Keratinocyte (primary cell): ENCODE data around the gene AFTPH. TPM values are rescaled to one million over a fixed set of nuclear protein-coding genes. Genes with fewer than 3 reads are reported as not detected.

ENCODE experiments used
- DNase-seq: peaks from one replicate; pipeline ENCODE4 v3.0.0-alpha.2; 2011; ENCODE audit warnings: low read depth, missing footprints, low spot score
- FAIRE-seq: peaks from 2 replicates; lab custom pipeline; 2011; peaks lifted over from hg19 to GRCh38; lab: Jason Lieb, UNC
- H2AFZ ChIP-seq: 2 replicates; pipeline ENCODE4 v1.6.0; 2012; ENCODE audit warnings: low read length, control low read depth, inconsistent platforms; ENCODE audit not compliant: control insufficient read depth
- H3K27ac ChIP-seq: 2 replicates; pipeline ENCODE4 v1.5.1; 2011; ENCODE audit warnings: low read length; ENCODE audit not compliant: control insufficient read depth, insufficient read depth
- H3K27me3 ChIP-seq: 3 replicates; pipeline ENCODE4 v1.6.0; 2011; ENCODE audit warnings: low read length; ENCODE audit not compliant: control insufficient read depth, insufficient read depth; ENCODE audit errors: extremely low read depth
- H3K36me3 ChIP-seq, 2 experiments: 2 replicates in 1 of 2; 3 replicates in 1 of 2; pipeline ENCODE4 v1.5.1; 2011; ENCODE audit warnings: low read length in 2 of 2, mild to moderate bottlenecking in 1 of 2; ENCODE audit not compliant: control insufficient read depth in 2 of 2, insufficient read depth in 2 of 2; ENCODE audit errors: extremely low read depth in 1 of 2
- H3K4me1 ChIP-seq: 3 replicates; pipeline ENCODE4 v1.5.1; 2011; ENCODE audit warnings: low read length; ENCODE audit not compliant: control insufficient read depth, insufficient read depth; ENCODE audit errors: extremely low read depth
- H3K4me2 ChIP-seq: 3 replicates; pipeline ENCODE4 v1.6.0; 2011; ENCODE audit warnings: low read depth, low read length; ENCODE audit not compliant: control insufficient read depth, insufficient read depth; ENCODE audit errors: extremely low read depth
- H3K4me3 ChIP-seq, 3 experiments: fragments of 200-600 bp in 1 of 3; sonication (generic) in 1 of 3; 2 replicates in 2 of 3; 3 replicates in 1 of 3; pipeline ENCODE4 v1.5.1; 2011 to 2016; ENCODE audit warnings: low read length in 3 of 3, mild to moderate bottlenecking in 3 of 3, control low read depth in 2 of 3, inconsistent platforms in 1 of 3, low read depth in 1 of 3, mixed read lengths in 1 of 3, mixed run types in 1 of 3, moderate library complexity in 1 of 3; ENCODE audit not compliant: control insufficient read depth in 2 of 3, insufficient read depth in 2 of 3; ENCODE audit errors: extremely low read depth in 1 of 3
- H3K79me2 ChIP-seq: 2 replicates; pipeline ENCODE4 v1.6.0; 2012; ENCODE audit warnings: low read length; ENCODE audit not compliant: control insufficient read depth, insufficient read depth
- H3K9ac ChIP-seq: 3 replicates; pipeline ENCODE4 v1.6.0; 2011; ENCODE audit warnings: low read length; ENCODE audit not compliant: control insufficient read depth, insufficient read depth; ENCODE audit errors: extremely low read depth
- H3K9me1 ChIP-seq: 3 replicates; pipeline ENCODE4 v1.6.0; 2011; ENCODE audit warnings: low read length; ENCODE audit not compliant: control insufficient read depth, insufficient read depth; ENCODE audit errors: extremely low read depth
- H3K9me3 ChIP-seq: 2 replicates; pipeline ENCODE4 v1.5.1; 2012; ENCODE audit warnings: low read depth, low read length; ENCODE audit not compliant: control insufficient read depth
- H4K20me1 ChIP-seq: 3 replicates; pipeline ENCODE4 v1.6.0; 2011; ENCODE audit warnings: low read length; ENCODE audit not compliant: control insufficient read depth, insufficient read depth; ENCODE audit errors: extremely low read depth
- EZH2 ChIP-seq: IDR thresholded peaks from one replicate; pipeline ENCODE4 v1.6.1; 2012; ENCODE audit warnings: inconsistent platforms, mild to moderate bottlenecking, low read length, moderate library complexity
- dilution Hi-C: fragments of 300-500 bp; cut with MboI; formaldehyde crosslinking; loops from one replicate; pipeline ENCODE4 v1.7.0; 2020; ENCODE audit warnings: low sequenced_read_pairs; ENCODE audit not compliant: extremely low pct_ligation_motif_present
- polyA plus RNA-seq, 5 experiments: library from polyadenylated mRNA; depleted of rRNA in 3 of 5; stranded (reverse) in 3 of 5; stranded (forward) in 1 of 5; unstranded in 1 of 5; fragments of >200 nt; gene quantifications; 1 replicate in 1 of 5; 2 replicates in 3 of 5; 3 replicates in 1 of 5; pipeline versions ENCODE4 v1.2.1 to v1.2.3, GENCODE V29; 2011 to 2012; ENCODE audit warnings: missing spikeins in 2 of 5, low read depth in 1 of 5, low replicate concordance in 1 of 5
- TF ChIP-seq, protein P1 (sequence below), 3 experiments: IDR thresholded peaks in 1 of 3; conservative IDR thresholded peaks in 1 of 3; optimal IDR thresholded peaks in 1 of 3; 2 replicates in 2 of 3; 3 replicates in 1 of 3; pipeline versions ENCODE3 to v1.5.1; 2011; ENCODE audit warnings: low read length in 3 of 3, mild to moderate bottlenecking in 3 of 3, moderate library complexity in 2 of 3, control low read depth in 1 of 3, inconsistent platforms in 1 of 3; ENCODE audit not compliant: insufficient read depth in 2 of 3; ENCODE audit errors: extremely low read depth in 1 of 3

Gene AFTPH
- polyA plus RNA-seq, 1 donor (not counting 4 experiments of a cell fraction or from before 2014, with no cell fraction given), result 28.3 TPM

GRCh38 chr2:64548761-64549160, 24.6 kb downstream of the AFTPH start:
- TF ChIP-seq EZH2, result no peak
- TF ChIP-seq, protein P1, sequence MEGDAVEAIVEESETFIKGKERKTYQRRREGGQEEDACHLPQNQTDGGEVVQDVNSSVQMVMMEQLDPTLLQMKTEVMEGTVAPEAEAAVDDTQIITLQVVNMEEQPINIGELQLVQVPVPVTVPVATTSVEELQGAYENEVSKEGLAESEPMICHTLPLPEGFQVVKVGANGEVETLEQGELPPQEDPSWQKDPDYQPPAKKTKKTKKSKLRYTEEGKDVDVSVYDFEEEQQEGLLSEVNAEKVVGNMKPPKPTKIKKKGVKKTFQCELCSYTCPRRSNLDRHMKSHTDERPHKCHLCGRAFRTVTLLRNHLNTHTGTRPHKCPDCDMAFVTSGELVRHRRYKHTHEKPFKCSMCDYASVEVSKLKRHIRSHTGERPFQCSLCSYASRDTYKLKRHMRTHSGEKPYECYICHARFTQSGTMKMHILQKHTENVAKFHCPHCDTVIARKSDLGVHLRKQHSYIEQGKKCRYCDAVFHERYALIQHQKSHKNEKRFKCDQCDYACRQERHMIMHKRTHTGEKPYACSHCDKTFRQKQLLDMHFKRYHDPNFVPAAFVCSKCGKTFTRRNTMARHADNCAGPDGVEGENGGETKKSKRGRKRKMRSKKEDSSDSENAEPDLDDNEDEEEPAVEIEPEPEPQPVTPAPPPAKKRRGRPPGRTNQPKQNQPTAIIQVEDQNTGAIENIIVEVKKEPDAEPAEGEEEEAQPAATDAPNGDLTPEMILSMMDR (optimal IDR thresholded peaks at IDR 0.05 in 1 of 3, IDR thresholded peaks at IDR 0.05 in 1 of 3, conservative IDR thresholded peaks at IDR 0.05 in 1 of 3; ENCODE audit: extremely low read depth in 1 of 3, insufficient read depth in 2 of 3, low read length in 3 of 3), result no peak
- no peak overlapping the region for H3K9ac ChIP-seq
- no peak overlapping the region for H3K27ac ChIP-seq
- dilution Hi-C loops, result no loop called here
- no peak overlapping the region for H2AFZ ChIP-seq
- H3K36me3 ChIP-seq, result peaks cover 3 to 5% of the 10 kb centered on the region in 2 experiments
- H3K79me2 ChIP-seq, result peaks cover 34% of the 10 kb centered on the region
- no peaks in the 10 kb centered on the region for H3K9me3 ChIP-seq
- no peaks in the 10 kb centered on the region for H3K27me3 ChIP-seq
- no peak overlapping the region for H3K4me3 ChIP-seq
- no peak overlapping the region for H3K4me2 ChIP-seq
- no peaks in the 10 kb centered on the region for H4K20me1 ChIP-seq
- no peaks in the 10 kb centered on the region for H3K9me1 ChIP-seq
- peaks cover 6% of the 10 kb centered on the region for H3K4me1 ChIP-seq
- FAIRE-seq, result no peak
- no peak for DNase-seq

DNA sequence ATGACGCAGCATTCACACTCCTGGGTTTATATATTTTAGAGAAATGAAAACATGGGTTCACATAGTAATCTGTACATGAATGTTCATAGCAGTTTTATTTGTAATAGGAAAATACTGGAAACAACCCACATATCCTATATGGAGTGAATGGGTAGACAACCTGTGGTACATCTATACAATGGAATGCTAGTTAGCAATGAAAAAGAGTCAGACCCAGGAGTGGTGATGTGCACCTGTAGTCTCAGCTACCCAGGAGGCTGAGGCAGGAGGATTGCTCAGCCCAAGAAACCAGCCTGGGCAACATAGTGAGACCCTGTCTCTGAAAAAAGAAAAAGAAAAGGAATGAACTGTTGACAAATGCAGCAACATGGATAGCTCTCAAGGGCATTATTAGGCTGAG, 25.9 kb downstream of the AFTPH start:
- no peak for TF ChIP-seq EZH2
- TF ChIP-seq, protein P1 (optimal IDR thresholded peaks at IDR 0.05 in 1 of 3, IDR thresholded peaks at IDR 0.05 in 1 of 3, conservative IDR thresholded peaks at IDR 0.05 in 1 of 3; ENCODE audit: extremely low read depth in 1 of 3, insufficient read depth in 2 of 3, low read length in 3 of 3), result no peak
- Histone ChIP-seq H3K4me2 (no peak overlapping the region), H3K9me3 (no peaks in the 10 kb centered on the region), H3K9me1 (no peaks in the 10 kb centered on the region), H3K4me3 (no peak overlapping the region), H3K27ac (no peak overlapping the region), H2AFZ (no peak overlapping the region), H3K4me1 (no peaks in the 10 kb centered on the region), H3K27me3 (no peaks in the 10 kb centered on the region), H3K36me3 (peaks cover 3 to 5% of the 10 kb centered on the region in 2 experiments), H3K79me2 (peaks cover 22% of the 10 kb centered on the region), H3K9ac (no peak overlapping the region), H4K20me1 (no peaks in the 10 kb centered on the region)
- FAIRE-seq (no peak), DNase-seq (no peak)
- dilution Hi-C loops, result no loop called here
